Measurements from ENCODE around the gene SEC14L1.

Gene SEC14L1

DNA sequence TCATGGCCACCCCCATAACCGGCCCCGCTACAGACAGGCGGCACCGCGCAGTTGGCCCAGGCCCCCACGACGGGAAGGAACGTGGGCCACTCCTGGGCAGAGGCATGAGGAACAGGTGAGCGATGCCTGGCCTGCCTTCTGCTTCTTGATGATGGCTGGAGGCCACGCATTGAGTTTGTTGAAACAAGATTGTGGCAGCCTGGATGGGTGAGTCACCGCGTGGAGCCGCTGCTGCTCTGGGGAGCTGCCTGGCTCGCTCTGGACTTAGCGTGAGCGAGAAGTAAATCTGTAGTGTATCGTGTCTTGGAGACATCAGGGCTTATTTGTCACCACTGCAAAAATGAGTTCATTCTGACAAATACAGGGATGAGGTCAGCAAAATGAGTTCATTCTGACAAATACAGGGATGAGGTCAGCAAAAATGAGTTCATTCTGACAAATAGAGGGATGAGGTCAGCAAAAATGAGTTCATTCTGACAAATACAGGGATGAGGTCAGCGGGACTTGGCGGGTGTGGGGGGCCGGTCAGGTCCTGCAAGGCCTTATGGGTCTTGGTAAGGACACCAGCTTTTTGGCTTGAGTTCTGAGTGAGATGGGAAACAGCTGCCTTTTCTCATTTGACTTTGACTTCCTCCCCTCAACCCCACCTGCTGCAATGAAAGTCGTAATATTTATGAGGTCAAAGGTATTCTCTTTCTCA is 93.0 kb downstream of the SEC14L1 start:
- H3K4me3 ChIP-seq (ENCODE audit: low read depth, low read length), result no peak overlapping the region
- TF ChIP-seq, protein P1, sequence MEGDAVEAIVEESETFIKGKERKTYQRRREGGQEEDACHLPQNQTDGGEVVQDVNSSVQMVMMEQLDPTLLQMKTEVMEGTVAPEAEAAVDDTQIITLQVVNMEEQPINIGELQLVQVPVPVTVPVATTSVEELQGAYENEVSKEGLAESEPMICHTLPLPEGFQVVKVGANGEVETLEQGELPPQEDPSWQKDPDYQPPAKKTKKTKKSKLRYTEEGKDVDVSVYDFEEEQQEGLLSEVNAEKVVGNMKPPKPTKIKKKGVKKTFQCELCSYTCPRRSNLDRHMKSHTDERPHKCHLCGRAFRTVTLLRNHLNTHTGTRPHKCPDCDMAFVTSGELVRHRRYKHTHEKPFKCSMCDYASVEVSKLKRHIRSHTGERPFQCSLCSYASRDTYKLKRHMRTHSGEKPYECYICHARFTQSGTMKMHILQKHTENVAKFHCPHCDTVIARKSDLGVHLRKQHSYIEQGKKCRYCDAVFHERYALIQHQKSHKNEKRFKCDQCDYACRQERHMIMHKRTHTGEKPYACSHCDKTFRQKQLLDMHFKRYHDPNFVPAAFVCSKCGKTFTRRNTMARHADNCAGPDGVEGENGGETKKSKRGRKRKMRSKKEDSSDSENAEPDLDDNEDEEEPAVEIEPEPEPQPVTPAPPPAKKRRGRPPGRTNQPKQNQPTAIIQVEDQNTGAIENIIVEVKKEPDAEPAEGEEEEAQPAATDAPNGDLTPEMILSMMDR (IDR thresholded peaks at IDR 0.05; ENCODE audit: low read depth, low read length, missing control alignments), result no peak
- peak; percentile 81 for DNase-seq (ENCODE audit: low read depth)

DNA sequence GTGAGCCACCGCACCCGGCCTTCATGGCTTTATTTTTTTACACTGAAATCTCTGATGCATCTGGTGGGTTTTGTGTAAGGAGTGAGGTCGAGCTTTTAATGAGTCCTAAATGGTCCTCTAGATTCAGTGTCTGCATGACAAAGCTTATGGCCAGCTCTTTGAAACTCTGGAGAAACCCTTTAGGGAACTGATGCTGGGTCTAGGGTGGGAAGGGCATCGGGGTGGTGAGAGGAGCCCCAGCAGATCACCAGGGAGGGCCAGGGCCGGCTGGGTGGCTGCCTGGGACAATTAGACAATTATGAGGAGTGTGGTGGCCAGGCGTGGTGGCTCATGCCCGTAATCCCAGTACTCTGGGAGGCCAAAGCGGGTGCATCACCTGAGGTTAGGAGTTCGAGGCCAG is 93.9 kb downstream of the SEC14L1 start:
- no peak for DNase-seq (ENCODE audit: low read depth)
- H3K4me3 ChIP-seq (ENCODE audit: low read depth, low read length), result no peak overlapping the region
- TF ChIP-seq, protein P1 (IDR thresholded peaks at IDR 0.05; ENCODE audit: low read depth, low read length, missing control alignments), result no peak

GRCh38 chr17:77235370-77235941 is 94.7 kb downstream of the SEC14L1 start:
- no peak overlapping the region; the same call in 1 of the 2 replicates for H3K4me3 ChIP-seq (ENCODE audit: low read depth, low read length)
- TF ChIP-seq, protein P1 (IDR thresholded peaks at IDR 0.05; ENCODE audit: low read depth, low read length, missing control alignments), result no peak
- no peak for DNase-seq (ENCODE audit: low read depth)

DNA sequence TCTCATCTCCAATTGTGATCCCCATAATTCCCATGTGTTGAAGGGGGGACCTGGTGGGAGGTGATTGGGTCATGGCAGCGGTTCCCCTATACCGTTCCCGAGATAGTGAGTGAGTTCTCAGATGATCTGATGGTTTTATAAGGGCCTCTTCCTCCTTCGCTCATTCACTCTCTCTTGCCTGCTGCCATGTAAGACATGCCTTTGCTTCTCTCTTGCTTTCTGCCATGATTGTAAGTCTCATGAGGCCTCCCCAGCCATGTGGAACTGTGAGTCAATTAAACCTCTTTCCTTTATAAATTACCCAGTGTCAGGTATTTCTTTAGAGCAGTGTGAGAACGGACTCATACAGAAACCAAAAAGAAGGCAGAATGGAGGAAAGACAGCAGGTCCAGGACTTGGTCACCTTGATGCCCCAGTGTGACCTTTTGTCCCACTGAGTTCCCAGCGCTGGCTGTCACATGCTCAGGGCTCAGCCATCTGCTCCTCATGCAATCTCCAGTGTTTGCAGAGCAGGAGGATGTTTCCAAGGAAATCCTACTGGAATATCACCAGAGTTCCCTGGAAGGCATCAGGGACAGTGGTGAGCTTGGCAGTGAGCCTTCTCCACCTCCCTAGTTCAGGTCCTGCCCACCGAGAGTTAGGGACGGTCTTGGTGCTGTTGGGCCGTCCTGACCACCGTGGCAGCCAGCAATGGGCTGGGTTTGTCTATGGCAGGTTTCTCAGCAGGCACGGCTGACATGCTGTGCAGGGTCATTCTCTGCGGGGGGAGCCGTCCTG is 96.7 kb downstream of the SEC14L1 start:
- no peak overlapping the region for H3K4me3 ChIP-seq (ENCODE audit: low read depth, low read length)
- TF ChIP-seq, protein P1 (IDR thresholded peaks at IDR 0.05; ENCODE audit: low read depth, low read length, missing control alignments), result no peak
- no peak for DNase-seq (ENCODE audit: low read depth)

DNA sequence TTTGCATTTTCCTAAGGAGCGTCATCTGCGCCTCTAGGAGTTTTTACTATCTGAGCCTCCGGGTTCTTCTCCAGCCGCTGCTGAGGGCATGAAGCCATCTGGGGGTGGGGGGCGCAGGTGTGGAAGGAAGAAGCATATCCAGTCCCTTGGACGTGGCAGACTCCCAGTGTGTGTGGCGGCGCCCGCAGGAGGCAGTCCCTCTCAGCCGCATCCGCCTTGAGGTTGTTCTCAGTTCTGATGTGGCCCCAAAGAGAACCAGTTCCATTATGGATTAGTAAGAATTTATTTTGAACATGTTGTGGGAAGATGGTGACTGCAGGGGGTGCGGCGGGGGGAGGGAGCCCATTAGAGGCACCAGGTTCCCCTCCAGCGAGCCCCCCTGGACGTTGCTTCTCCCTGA is 100.2 kb downstream of the SEC14L1 start:
- no peak for DNase-seq (ENCODE audit: low read depth)
- TF ChIP-seq, protein P1 (IDR thresholded peaks at IDR 0.05; ENCODE audit: low read depth, low read length, missing control alignments), result no peak
- no peak overlapping the region for H3K4me3 ChIP-seq (ENCODE audit: low read depth, low read length)

DNA sequence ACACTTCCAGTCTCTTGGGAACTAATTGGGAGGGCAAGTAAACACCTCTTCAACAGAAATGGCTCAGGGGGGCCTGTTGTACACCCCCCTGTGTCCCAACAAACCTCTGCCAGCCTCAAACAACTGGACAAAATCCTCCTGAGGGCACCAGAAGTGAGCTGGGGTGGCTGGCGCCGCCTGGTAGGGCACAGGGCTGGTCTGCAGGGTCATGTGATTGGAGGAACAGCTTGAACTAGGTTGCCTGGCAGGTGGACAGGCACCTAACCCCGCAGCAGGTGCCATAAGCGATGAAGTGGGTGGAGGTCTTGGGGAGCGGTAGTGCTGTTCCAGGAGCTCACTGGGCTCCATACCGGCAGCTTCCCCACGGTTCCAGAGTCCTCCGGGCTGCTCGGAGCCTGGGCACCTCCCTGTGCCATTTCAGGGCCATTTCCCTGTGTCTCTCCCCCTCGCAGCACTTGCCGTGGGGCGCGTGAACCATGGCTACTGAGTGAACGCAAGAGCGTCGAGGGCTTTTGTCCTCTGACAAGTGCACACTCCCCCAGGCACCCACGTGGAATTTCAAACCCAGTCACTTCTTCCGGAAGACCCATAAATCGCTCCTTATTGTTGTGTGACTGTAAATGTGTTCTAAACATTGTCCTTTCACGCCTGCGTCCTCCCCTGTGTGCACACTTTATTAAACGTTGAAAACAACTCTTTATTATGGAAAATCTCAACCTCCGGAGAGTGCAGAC is 101.5 kb downstream of the SEC14L1 start:
- TF ChIP-seq, protein P1 (IDR thresholded peaks at IDR 0.05; ENCODE audit: low read depth, low read length, missing control alignments), result no peak
- no peak overlapping the region for H3K4me3 ChIP-seq (ENCODE audit: low read depth, low read length)
- no peak for DNase-seq (ENCODE audit: low read depth)

Data from GM12864 (cell line).